Adrenal gland (tissue), 12 donors: Measurements from ENCODE around the gene MICU1. TPM values are rescaled to one million over a fixed set of nuclear protein-coding genes. Genes with fewer than 3 reads are reported as not detected.
"Not testable (repeated sequence)": the region's sequence is repeated elsewhere in the genome, so short reads cannot be mapped to it uniquely, and the experiment has no call there.

Experiments
- DNase-seq, 7 donors: peaks; one replicate each; pipeline ENCODE4 v3.0.0-alpha.2; 2019 to 2020
- H3K27ac ChIP-seq, 5 donors: fragments of 200-600 bp; sonication (generic) in 4 of 5; 1 replicate in 3 of 5; 2 replicates in 2 of 5; pipeline versions ENCODE4 v1.5.1 to v1.8.0; 2016 to 2020; ENCODE audit warnings: mild to moderate bottlenecking in 1 of 5
- H3K27me3 ChIP-seq: fragments of 200-600 bp; 2 replicates; pipeline ENCODE4 v1.8.0; 2021
- H3K36me3 ChIP-seq, 2 donors: fragments of 200-600 bp; replicated peaks in 1 of 2; 1 replicate in 1 of 2; 2 replicates in 1 of 2; pipeline versions ENCODE4 v1.5.1 to v1.8.0; 2018 to 2022
- H3K4me1 ChIP-seq, 2 donors: fragments of 200-600 bp; replicated peaks in 1 of 2; 1 replicate in 1 of 2; 2 replicates in 1 of 2; pipeline versions ENCODE4 v1.5.1 to v1.8.0; 2018 to 2021
- H3K4me3 ChIP-seq, 4 donors: fragments of 200-600 bp; sonication (generic) in 3 of 4; one replicate each; pipeline ENCODE4 v1.5.1; 2016 to 2018
- H3K9me3 ChIP-seq, 3 donors: fragments of 200-600 bp; sonication (generic) in 1 of 3; replicated peaks in 1 of 3; 1 replicate in 2 of 3; 2 replicates in 1 of 3; pipeline versions ENCODE4 v1.5.1 to v1.8.0; 2016 to 2021
- POLR2A ChIP-seq, 2 donors: fragments of 450-650 bp; IDR thresholded peaks; one replicate each; pipeline ENCODE4 v1.6.1; 2017; ENCODE audit warnings: antibody characterized with exemption in 2 of 2, mild to moderate bottlenecking in 2 of 2, moderate library complexity in 1 of 2
- WGBS, 4 donors: extraction: QIAGEN DNeasy Blood & Tissue Kit in 2 of 4; methylation state at CpG; one replicate each; pipeline versions ENCODE4 v1.1.5 to v1.1.7; 2013 to 2017; 5-methylcytosine and 5-hydroxymethylcytosine counted together
- intact Hi-C, 2 donors: fragments of 100-400 bp; cut with DNase I; formaldehyde crosslinking; loops; one replicate each; pipeline versions ENCODE4 v1.14.1 to v1.15.0; 2022 to 2023
- polyA plus RNA-seq, 3 donors: library from polyadenylated mRNA; stranded (reverse); fragments of 200-250 nt in 2 of 3; fragments of 350-450 nt in 1 of 3; fragmentation: Illumina TruSeq in 1 of 3; extraction: RNeasy Lipid Tissue Mini Kit (QIAGEN cat#74804) in 1 of 3; gene quantifications; one replicate each; pipeline ENCODE4 v1.2.3, GENCODE V29; 2013 to 2014
- total RNA-seq, 9 donors: library from RNA; depleted of rRNA in 4 of 9; stranded (reverse); fragments of >200 nt in 4 of 9; fragments of 120-200 nt in 1 of 9; fragmentation: NEBNext Ultra II Directional in 1 of 9; extraction: Animal tissue kit (Norgen Biotek cat#: 25700) in 1 of 9; gene quantifications; one replicate each; pipeline versions ENCODE4 v1.1.0 to v1.2.4, GENCODE V29; 2013 to 2023
- TF ChIP-seq, protein P1 (sequence below), 6 experiments: fragments of 450-650 bp in 4 of 6; fragments of 200-600 bp in 2 of 6; sonication (generic) in 1 of 6; IDR thresholded peaks; 1 replicate in 5 of 6; 2 replicates in 1 of 6; pipeline versions ENCODE4 v1.5.1 to v1.8.0; 2016 to 2021; ENCODE audit warnings: antibody characterized with exemption in 6 of 6, mild to moderate bottlenecking in 2 of 6, moderate library complexity in 1 of 6
- donor health status: healthy with polysubstance abuse.
- donor health status: Bipolar disorder and iron deficiency.
- donor health status: DM: yes; HTN: yes; CAD: no.
- donor health status: DM: no; HTN: no; CAD: no.
- donor health status: DM: no; HTN: no; CAD: no.
- donor health status: DM: yes; HTN: yes; CAD: no.

MICU1 gene
- total and polyA plus RNA-seq, 12 donors: 56.5 to 122 (median 90.2) TPM

- TF ChIP-seq, protein P1, sequence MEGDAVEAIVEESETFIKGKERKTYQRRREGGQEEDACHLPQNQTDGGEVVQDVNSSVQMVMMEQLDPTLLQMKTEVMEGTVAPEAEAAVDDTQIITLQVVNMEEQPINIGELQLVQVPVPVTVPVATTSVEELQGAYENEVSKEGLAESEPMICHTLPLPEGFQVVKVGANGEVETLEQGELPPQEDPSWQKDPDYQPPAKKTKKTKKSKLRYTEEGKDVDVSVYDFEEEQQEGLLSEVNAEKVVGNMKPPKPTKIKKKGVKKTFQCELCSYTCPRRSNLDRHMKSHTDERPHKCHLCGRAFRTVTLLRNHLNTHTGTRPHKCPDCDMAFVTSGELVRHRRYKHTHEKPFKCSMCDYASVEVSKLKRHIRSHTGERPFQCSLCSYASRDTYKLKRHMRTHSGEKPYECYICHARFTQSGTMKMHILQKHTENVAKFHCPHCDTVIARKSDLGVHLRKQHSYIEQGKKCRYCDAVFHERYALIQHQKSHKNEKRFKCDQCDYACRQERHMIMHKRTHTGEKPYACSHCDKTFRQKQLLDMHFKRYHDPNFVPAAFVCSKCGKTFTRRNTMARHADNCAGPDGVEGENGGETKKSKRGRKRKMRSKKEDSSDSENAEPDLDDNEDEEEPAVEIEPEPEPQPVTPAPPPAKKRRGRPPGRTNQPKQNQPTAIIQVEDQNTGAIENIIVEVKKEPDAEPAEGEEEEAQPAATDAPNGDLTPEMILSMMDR (IDR thresholded peaks at IDR 0.05): no peak
- TF ChIP-seq POLR2A (IDR thresholded peaks at IDR 0.05): no peak
- peak in 5 of 7 donors; percentile 49 to 71 (median 67) for DNase-seq
- Histone ChIP-seq H3K9me3 (no peaks in the 10 kb centered on the region), H3K27ac (peak overlapping the region in 4 of 5 donors; percentile 69 to 72 (median 71)), H3K4me1 (peaks cover 7 to 8% of the 10 kb centered on the region in 2 donors), H3K4me3 (no peak overlapping the region), H3K36me3 (peaks cover 0 to 14% of the 10 kb centered on the region in 2 donors), H3K27me3 (no peaks in the 10 kb centered on the region)
- intact Hi-C loops: no loop called here
Observed at GRCh38 chr10:72552857-72553256, 73.0 kb downstream of the MICU1 start.

- intact Hi-C loops: no loop called here
- Histone ChIP-seq H3K27me3 (no peaks in the 10 kb centered on the region), H3K27ac (no peak overlapping the region), H3K36me3 (peaks cover 0 to 14% of the 10 kb centered on the region in 2 donors), H3K4me1 (peaks cover 7 to 8% of the 10 kb centered on the region in 2 donors), H3K4me3 (no peak overlapping the region), H3K9me3 (no peaks in the 10 kb centered on the region)
- TF ChIP-seq, protein P1 (IDR thresholded peaks at IDR 0.05): no peak
- TF ChIP-seq POLR2A (IDR thresholded peaks at IDR 0.05): no peak
- WGBS, 4 donors: 95 to 100% (median 97%) methylated on average over 2 of the region's 2 CpGs
- no peak for DNase-seq
Observed at GRCh38 chr10:72550239-72550638, 75.6 kb downstream of the MICU1 start.

- intact Hi-C loops: no loop called here
Observed at GRCh38 chr10:72545546-72545945, 80.3 kb downstream of the MICU1 start.

DNA sequence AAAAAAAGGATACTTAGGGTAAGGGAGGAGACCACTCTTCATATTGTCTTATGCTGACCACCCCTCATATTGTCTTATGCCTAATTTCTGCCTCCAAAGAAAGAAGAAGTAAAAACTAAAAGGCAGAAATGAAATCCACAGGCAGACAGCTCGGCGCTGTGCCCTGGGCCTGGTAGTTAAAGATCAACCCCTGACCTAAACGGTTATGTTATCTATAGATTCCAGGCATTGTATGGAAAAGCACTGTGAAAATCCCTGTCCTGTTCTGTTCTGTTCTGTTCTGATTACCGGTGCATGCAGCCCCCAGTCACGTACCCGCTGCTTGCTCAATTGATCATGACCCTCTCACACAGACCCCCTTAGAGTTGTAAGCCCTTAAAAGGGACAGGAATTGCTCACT, 82.0 kb downstream of the MICU1 start:
- H3K4me3 ChIP-seq, H3K27me3 ChIP-seq, H3K36me3 ChIP-seq, H3K4me1 ChIP-seq, DNase-seq, H3K27ac ChIP-seq, intact Hi-C loops, H3K9me3 ChIP-seq: not testable (repeated sequence)
- WGBS, 4 donors: 92 to 96% (median 94%) methylated on average over 6 of the region's 6 CpGs

More at GRCh38 chr10:72545546-72545945, 80.3 kb downstream of the MICU1 start:
- WGBS, 4 donors: 84 to 100% (median 90%) methylated on average over 1 of the region's 1 CpG
- H3K9me3 ChIP-seq: peaks cover 0 to 5% (median 0%) of the 10 kb centered on the region in 3 donors
- no peaks in the 10 kb centered on the region for H3K27me3 ChIP-seq
- no peak overlapping the region for H3K27ac ChIP-seq
- TF ChIP-seq POLR2A (IDR thresholded peaks at IDR 0.05): no peak
- TF ChIP-seq, protein P1 (IDR thresholded peaks at IDR 0.05): no peak
- DNase-seq: no peak
- peaks cover 0 to 14% of the 10 kb centered on the region in 2 donors for H3K36me3 ChIP-seq
- H3K4me3 ChIP-seq: no peak overlapping the region
- no peaks in the 10 kb centered on the region for H3K4me1 ChIP-seq

DNA sequence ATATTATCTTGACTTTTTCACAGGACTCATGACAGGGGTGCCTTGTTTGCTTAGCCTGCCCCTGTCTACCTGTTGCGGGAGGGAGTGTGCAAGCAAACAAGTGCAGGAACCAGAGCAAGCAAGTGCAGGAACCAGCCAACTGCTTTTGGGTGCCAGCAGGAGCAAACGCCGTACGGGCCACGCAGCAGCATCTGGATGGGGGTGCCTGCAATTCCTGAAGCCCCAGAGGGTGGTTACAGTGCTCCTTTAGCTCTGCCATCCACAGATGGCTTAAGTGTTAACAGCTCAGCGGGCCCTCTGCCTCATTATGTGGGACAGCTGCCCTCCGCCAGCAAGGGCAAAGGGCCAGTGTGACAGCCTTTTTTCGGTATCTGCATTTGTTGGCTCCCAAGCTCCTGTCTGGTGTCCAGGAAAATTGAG, 83.5 kb downstream of the MICU1 start:
- Histone ChIP-seq H3K4me1 (no peaks in the 10 kb centered on the region), H3K27me3 (no peaks in the 10 kb centered on the region), H3K36me3 (no peaks in the 10 kb centered on the region), H3K4me3 (no peak overlapping the region), H3K27ac (no peak overlapping the region), H3K9me3 (peaks cover 0 to 5% (median 0%) of the 10 kb centered on the region in 3 donors)
- intact Hi-C loops: no loop called here
- no peak for TF ChIP-seq POLR2A (IDR thresholded peaks at IDR 0.05)
- TF ChIP-seq, protein P1 (IDR thresholded peaks at IDR 0.05): no peak
- 95 to 98% (median 97%) methylated on average over 6 to 8 of the region's 8 CpGs for WGBS, 4 donors
- no peak for DNase-seq
